GM18519 (cell line): ENCODE measurements around the gene IL17B.

ENCODE experiments used
- ATAC-seq: cut with Tn5 transposase; IDR thresholded peaks from one replicate; pipeline ENCODE4 v1.9.1; 2021; ENCODE audit warnings: mild to moderate bottlenecking, moderate library complexity; ENCODE audit not compliant: unreplicated experiment, low FRiP score

Gene IL17B

DNA sequence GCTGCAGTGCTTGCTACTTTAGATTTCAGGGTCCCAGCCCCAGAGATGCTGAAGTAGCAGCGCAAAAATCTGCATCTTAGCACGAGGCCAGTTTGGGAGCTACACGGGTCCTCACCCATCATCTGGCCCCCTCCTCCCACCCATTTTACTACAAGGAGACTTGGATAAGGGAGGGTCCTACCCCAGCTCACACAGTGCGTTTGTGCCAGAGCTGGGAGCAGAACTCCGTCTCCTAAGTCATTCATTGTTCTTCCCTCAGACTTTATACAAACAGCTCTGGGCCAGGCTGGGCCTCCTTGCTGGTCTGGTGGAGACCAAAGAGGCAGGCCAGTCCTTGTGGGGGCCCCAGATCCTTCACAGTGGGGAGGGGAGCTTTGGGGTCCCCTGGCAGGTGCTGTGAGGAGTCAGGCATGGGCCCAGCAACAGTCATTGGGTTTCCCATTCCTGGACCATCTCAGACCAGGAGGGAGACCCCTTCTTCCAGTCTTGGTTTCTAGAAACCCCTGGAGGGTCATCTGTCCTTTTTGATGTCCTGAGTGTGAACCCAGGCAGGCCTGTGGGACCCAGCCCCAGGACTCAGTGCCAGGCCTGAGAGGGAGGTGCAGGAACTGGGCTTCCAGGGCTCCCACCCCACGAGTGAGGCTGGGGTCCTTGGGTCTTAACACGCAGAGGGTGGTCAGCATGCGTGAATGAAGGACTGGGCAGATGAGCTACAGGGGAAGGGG is 2.3 kb upstream of the IL17B start:
- ATAC-seq = no peak

DNA sequence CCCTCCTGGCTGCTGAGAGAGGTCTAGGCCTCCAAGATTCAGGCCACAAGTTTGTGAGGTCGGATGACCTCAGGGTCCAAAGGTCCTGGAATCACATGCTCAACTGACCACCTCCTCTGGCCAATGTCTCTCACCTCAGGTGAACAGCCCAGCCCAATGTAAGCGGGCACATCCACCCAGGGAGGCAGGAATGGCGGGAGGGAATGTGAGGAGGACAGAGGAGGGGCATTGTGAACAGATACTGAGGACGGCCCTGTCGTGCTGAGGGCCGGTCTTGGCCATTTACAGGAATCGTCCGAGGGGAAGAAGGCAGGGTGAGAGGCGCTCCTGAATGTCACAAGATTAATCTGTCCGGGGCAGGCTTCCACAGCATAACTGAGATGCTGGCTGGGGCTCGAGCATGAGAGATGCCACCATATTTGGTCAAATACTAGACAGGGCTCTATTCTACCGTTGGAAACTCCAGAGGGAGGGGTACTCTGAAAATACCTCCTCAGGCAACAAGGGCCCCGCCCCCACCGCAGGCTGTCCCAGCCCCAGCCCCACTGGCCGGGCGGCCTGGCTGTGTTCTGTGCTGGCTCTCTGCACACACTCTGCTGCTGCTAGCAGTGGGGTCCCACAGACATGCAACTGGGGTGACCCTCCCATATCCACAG is 1.5 kb upstream of the IL17B start:
- ATAC-seq = no peak

GRCh38 chr5:149379818-149380374 is 804 bp upstream of the IL17B start:
- no peak for ATAC-seq

- no peak for ATAC-seq
These were observed 761 bp downstream of the IL17B start for GRCh38 chr5:149378241-149378820.

DNA sequence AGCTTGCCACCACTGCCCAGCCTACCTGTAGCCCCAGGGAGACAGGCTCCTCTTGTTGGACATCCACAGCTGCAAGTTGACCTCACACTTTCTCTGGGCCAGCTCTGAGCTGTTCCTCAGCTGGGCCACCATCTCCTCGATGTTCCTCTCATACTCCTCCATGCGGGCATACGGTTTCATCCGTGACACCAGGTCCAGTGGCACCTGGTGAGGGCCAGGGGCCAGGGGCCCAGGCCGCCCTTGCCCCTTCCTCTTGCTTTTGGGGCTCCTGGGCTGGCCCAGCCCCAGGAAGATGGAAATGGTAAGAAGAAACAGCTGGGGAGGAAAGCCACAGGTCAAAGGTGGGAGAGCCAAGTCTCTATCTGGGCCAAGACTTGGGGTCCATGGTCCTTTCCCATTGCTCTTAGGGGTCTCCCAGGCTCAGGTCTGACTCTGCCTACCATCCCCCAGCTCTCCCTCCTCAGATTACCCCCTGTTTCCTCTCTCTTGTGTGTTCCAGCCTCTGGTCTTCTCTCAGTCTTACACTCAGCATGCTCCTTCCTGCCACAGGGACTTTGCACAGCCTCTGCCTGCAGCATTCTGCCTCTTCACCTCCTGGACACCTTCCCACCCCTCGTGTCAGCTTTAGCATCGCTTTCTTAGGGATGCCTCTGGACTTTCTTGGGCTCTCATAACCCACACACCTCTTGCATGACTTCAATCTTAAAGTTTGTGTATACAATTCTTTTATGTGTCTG is 2.2 kb downstream of the IL17B start:
- ATAC-seq = no peak

GRCh38 chr5:149376104-149376503 is 3.0 kb downstream of the IL17B start:
- no peak for ATAC-seq

- ATAC-seq = no peak
These were observed 3.7 kb downstream of the IL17B start for GRCh38 chr5:149375434-149375833.

DNA sequence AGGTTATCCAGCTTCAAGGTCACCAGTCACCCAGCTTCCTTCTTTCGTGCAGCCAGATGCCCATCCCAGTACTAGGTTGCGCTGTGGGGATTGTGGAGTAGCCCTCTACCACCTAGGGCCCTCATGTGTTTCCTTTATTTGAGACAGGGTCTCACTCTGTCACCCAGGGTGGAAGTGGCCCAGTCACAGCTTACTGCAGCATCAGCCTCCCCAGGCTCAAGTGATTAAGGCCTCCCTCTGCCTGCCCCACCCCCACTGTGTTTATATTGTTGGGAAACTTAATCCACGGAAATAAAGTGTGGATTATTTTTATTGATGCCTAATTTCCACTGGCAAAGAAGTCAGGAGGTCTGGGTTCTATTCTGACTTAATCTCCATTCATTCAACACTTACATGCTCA is 4.3 kb downstream of the IL17B start:
- ATAC-seq = no peak

DNA sequence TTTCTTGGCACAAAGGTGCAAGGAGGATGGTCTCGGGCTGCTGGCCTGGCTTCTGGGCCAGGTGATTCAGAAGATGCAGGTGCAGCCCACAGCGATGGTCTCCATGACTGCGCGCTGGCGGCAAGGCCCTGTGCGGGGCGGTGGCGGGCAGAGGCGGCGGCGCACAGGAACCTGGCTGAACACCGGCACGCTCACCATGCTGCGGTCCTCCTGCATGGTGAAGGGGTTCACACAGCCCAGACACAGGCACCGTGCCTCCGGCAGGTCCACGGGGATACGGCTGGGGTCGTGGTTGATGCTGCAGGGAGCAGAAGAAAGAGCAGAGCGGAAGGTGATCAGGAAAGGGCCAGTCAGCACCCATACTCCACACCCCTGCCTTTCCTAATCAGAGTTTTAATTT is 4.8 kb downstream of the IL17B start:
- no peak for ATAC-seq

GRCh38 chr5:149372932-149373331 is 6.2 kb downstream of the IL17B start:
- ATAC-seq = no peak

GRCh38 chr5:149372076-149372795 is 6.9 kb downstream of the IL17B start:
- ATAC-seq = no peak

- no peak for ATAC-seq
These were observed 7.7 kb downstream of the IL17B start for GRCh38 chr5:149371296-149371962.

DNA sequence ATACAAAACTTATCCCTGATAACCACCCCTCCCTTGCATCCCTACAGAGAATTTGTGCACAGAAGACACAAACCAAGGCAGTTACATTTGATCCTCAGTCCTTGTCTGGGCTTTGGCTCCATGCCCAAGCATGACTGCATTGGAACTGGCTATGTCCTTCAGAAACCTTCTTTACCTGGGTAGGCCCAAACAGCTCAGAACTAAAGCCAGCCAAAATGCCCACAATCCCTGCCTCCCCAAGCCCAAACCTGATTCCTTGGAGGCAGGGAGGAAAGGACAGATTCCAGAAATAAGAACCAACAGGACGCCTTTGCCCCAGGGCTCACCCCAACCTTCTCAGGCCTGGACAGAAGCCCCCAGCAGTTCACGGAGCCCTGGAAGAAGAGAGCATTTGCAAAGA is 8.2 kb downstream of the IL17B start:
- no peak for ATAC-seq

- no peak for ATAC-seq
These were observed 11.0 kb downstream of the IL17B start for GRCh38 chr5:149367972-149368645.

- peak; percentile 74 for ATAC-seq
These were observed 11.7 kb downstream of the IL17B start for GRCh38 chr5:149367249-149367971.

- ATAC-seq = no peak
These were observed 12.8 kb downstream of the IL17B start for GRCh38 chr5:149366169-149366729.

GRCh38 chr5:149365418-149365817 is 13.7 kb downstream of the IL17B start:
- no peak for ATAC-seq

DNA sequence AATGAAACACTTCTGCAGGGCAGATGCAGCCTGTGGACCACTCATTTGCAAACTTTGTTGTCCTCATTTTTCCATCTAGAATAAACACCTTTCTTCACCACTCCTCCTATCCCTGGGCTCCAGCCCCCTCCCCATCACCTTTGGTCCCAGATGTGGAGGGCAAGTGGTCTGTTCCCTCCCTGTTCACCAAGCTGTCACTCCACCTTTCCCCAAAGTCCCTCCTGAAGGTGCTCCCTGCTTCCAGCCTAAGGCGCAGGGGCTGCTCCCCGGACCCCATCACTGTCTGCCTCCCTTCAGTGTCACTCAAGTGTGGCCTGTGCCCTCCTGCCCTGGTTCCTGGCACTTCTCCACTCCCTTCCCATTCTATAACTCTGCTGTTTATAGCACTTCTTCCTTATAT is 14.4 kb downstream of the IL17B start:
- ATAC-seq = no peak
